ENCODE results near the gene ZNF528.

Gene ZNF528

GRCh38 chr19:52444506-52444905 lies 46.9 kb downstream of the ZNF528 start:
- no peaks in the 10 kb centered on the region for H3K27me3 ChIP-seq (ENCODE audit: control insufficient read depth, insufficient read depth, low read length)
- no peaks in the 10 kb centered on the region for H3K36me3 ChIP-seq (ENCODE audit: control insufficient read depth, low read depth, low read length)
- H3K4me3 ChIP-seq (ENCODE audit: low read length), result no peak overlapping the region
- no peak overlapping the region for H3K27ac ChIP-seq (ENCODE audit: low read length)
- H3K4me1 ChIP-seq (ENCODE audit: control insufficient read depth, low read depth, low read length), result no peaks in the 10 kb centered on the region
- H3K9me3 ChIP-seq (ENCODE audit: control insufficient read depth, low read depth, low read length), result peaks cover 53% of the 10 kb centered on the region
- H3K9ac ChIP-seq (ENCODE audit: low read length), result no peak overlapping the region

- no peaks in the 10 kb centered on the region for H3K4me1 ChIP-seq (ENCODE audit: control insufficient read depth, low read depth, low read length)
- peaks cover 40% of the 10 kb centered on the region for H3K9me3 ChIP-seq (ENCODE audit: control insufficient read depth, low read depth, low read length)
- no peaks in the 10 kb centered on the region for H3K27me3 ChIP-seq (ENCODE audit: control insufficient read depth, insufficient read depth, low read length)
- no peak overlapping the region for H3K9ac ChIP-seq (ENCODE audit: low read length)
- H3K4me3 ChIP-seq (ENCODE audit: low read length), result no peak overlapping the region
- H3K36me3 ChIP-seq (ENCODE audit: control insufficient read depth, low read depth, low read length), result no peaks in the 10 kb centered on the region
- no peak overlapping the region for H3K27ac ChIP-seq (ENCODE audit: low read length)
These were observed 53.6 kb downstream of the ZNF528 start for GRCh38 chr19:52451241-52451640.

- no peak within 1 kb of the TSS for H3K27ac ChIP-seq (ENCODE audit: low read length)
- H3K9ac ChIP-seq (ENCODE audit: low read length), result no peak within 1 kb of the TSS
These were observed 55.9 kb downstream of the ZNF528 start, which contains the start of gene ZNF578 for GRCh38 chr19:52453324-52454094. Gene ZNF578, plus strand, starts transcription at chr19:52453553. Its CDS starts 48,293 bp downstream, at chr19:52501846.

GRCh38 chr19:52464798-52465470 lies 67.3 kb downstream of the ZNF528 start:
- H3K4me3 ChIP-seq (ENCODE audit: low read length), result no peak overlapping the region
- no peak overlapping the region for H3K27ac ChIP-seq (ENCODE audit: low read length)
- H3K4me1 ChIP-seq (ENCODE audit: control insufficient read depth, low read depth, low read length), result no peaks in the 10 kb centered on the region
- no peaks in the 10 kb centered on the region for H3K36me3 ChIP-seq (ENCODE audit: control insufficient read depth, low read depth, low read length)
- H3K27me3 ChIP-seq (ENCODE audit: control insufficient read depth, insufficient read depth, low read length), result no peaks in the 10 kb centered on the region
- no peak overlapping the region for H3K9ac ChIP-seq (ENCODE audit: low read length)
- H3K9me3 ChIP-seq (ENCODE audit: control insufficient read depth, low read depth, low read length), result peaks cover 28% of the 10 kb centered on the region

More at GRCh38 chr19:52453324-52454094, 55.9 kb downstream of the ZNF528 start, which contains the start of gene ZNF578:
- peak within 1 kb of the TSS; percentile 54 for H3K4me3 ChIP-seq (ENCODE audit: low read length)
- H3K4me1 ChIP-seq (ENCODE audit: control insufficient read depth, low read depth, low read length), result no peaks in the 10 kb centered on the region
- peaks cover 44% of the 10 kb centered on the region for H3K9me3 ChIP-seq (ENCODE audit: control insufficient read depth, low read depth, low read length)
- no peaks in the 10 kb centered on the region for H3K27me3 ChIP-seq (ENCODE audit: control insufficient read depth, insufficient read depth, low read length)
- H3K36me3 ChIP-seq (ENCODE audit: control insufficient read depth, low read depth, low read length), result no peaks in the 10 kb centered on the region
